ENCODE results near the gene LHX3.
"Not testable (repeated sequence)": the region's sequence is repeated elsewhere in the genome, so short reads cannot be mapped to it uniquely, and the experiment has no call there.

The LHX3 gene

DNA sequence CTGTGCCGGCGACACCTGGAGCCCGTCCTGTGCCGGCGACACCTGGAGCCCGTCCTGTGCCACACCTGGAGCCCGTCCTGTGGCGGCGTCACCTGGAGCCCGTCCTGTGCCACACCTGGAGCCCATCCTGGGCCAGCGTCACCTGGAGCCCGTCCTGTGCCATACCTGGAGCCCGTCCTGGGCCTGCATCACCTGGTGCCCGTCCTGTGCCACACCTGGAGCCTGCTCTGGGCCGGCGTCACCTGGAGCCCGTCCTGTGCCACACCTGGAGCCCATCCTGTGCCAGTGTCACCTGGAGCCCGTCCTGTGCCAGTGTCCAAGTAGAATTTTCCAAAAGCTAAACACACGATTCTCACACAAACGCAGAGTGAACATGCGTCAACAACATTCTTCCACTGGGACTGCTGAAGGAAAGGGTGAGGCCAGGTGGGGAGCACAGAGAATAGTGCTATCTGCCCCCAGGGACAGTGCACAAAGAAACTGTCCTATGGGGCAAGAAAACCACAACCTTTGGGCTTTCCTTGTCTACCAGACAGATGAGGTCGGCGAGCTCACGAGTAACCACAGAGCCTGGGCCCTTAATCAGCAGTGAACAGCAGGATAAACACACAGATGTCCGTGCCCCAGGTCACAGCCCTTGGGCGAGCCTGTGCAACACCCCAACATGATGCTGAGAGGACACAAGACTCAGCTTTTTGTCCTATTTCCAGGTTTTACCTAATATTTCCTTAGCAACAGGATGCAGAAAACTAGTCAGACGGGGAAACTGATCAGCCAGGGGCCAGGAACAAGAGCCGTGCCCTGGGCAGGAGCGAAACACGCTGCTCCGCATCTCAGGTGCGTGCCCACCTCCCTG lies 32.8 kb upstream of the LHX3 start:
- DNase-seq (ENCODE audit: extremely low spot score): no peak
- ChIA-PET CTCF (interaction anchor here (6.6 kb wide), 1 partner anchor 10 kb away, joined by 36 read pairs; no protein-coding TSS in a partner anchor), POLR2A (no interaction called here)
- TF ChIP-seq, protein P1, sequence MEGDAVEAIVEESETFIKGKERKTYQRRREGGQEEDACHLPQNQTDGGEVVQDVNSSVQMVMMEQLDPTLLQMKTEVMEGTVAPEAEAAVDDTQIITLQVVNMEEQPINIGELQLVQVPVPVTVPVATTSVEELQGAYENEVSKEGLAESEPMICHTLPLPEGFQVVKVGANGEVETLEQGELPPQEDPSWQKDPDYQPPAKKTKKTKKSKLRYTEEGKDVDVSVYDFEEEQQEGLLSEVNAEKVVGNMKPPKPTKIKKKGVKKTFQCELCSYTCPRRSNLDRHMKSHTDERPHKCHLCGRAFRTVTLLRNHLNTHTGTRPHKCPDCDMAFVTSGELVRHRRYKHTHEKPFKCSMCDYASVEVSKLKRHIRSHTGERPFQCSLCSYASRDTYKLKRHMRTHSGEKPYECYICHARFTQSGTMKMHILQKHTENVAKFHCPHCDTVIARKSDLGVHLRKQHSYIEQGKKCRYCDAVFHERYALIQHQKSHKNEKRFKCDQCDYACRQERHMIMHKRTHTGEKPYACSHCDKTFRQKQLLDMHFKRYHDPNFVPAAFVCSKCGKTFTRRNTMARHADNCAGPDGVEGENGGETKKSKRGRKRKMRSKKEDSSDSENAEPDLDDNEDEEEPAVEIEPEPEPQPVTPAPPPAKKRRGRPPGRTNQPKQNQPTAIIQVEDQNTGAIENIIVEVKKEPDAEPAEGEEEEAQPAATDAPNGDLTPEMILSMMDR (IDR thresholded peaks at IDR 0.05; ENCODE audit: control extremely low read depth, extremely low read depth, low read depth, missing control alignments): no peak

DNA sequence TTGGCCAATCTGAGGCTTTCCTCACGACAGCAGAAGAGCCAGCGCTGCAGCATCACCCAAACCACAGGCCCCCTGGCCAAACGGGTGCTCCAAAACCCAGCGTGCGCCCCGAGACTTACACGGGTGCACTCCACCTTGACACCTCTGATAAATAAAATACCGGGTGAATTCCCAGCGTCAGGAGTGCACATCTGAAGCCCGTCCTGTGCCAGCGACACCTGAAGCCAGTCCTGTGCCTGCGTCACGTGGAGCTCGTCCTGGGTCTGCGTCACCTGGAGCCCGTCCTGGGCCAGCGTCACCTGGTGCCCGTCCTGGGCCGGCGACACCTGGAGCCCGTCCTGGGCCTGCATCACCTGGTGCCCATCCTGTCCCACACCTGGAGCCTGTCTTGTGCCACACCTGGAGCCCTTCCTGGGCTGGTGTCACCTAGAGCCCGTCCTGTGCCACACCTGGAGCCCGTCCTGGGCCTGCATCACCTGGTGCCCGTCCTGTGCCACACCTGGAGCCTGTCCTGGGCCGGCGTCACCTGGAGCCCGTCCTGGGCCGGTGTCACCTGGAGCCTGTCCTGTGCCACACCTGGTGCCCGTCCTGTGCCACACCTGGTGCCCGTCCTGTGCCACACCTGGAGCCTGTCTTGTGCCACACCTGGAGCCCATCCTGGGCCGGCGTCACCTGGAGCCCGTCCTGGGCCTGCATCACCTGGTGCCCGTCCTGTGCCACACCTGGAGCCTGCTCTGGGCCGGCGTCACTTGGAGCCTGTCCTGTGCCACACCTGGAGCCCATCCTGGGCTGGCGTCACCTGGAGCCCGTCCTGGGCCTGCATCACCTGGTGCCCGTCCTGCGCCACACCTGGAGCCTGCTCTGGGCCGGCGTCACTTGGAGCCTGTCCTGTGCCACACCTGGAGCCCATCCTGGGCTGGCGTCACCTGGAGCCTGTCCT lies 31.8 kb upstream of the LHX3 start:
- POLR2A ChIA-PET; DNase-seq (ENCODE audit: extremely low spot score): not testable (repeated sequence)
- CTCF ChIA-PET: interaction anchor here (1.3 to 6.6 kb wide), 2 partner anchors 9 to 12 kb away, joined by 7 to 36 read pairs; no protein-coding TSS in a partner anchor

- DNase-seq (ENCODE audit: extremely low spot score): no peak
- ChIA-PET POLR2A (no interaction called here), CTCF (interaction anchor here (1.1 to 1.3 kb wide), 2 partner anchors 11 to 21 kb away, joined by 3 to 7 read pairs; no protein-coding TSS in a partner anchor)
- TF ChIP-seq, protein P1 (IDR thresholded peaks at IDR 0.05; ENCODE audit: control extremely low read depth, extremely low read depth, low read depth, missing control alignments): no peak
Measured at GRCh38 chr9:136235709-136236455, 31.0 kb upstream of the LHX3 start.

DNA sequence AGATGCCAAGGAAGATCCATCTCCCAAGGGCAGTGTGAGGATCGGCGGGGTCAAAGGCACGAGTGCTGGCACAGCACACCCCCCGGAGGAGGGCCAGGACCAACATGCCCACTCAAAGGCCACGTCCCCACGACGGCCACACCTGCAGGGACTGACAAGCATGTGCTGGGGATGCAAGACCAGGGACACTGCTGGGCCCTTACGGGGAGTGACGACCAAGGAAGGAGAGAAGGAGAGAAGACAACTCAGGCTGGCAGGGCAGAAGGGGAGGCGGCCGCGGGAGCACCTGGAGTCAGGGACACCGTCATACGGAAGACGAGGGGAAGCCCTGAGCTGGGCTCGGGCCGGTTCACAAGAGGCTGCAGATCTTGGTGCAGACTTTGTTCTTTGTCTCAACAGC lies 30.2 kb upstream of the LHX3 start:
- ChIA-PET POLR2A (no interaction called here), CTCF (interaction anchor here (1.1 to 1.3 kb wide), 2 partner anchors 10 to 20 kb away, joined by 3 to 7 read pairs; no protein-coding TSS in a partner anchor)
- TF ChIP-seq, protein P1 (IDR thresholded peaks at IDR 0.05; ENCODE audit: control extremely low read depth, extremely low read depth, low read depth, missing control alignments): no peak
- DNase-seq (ENCODE audit: extremely low spot score): no peak

DNA sequence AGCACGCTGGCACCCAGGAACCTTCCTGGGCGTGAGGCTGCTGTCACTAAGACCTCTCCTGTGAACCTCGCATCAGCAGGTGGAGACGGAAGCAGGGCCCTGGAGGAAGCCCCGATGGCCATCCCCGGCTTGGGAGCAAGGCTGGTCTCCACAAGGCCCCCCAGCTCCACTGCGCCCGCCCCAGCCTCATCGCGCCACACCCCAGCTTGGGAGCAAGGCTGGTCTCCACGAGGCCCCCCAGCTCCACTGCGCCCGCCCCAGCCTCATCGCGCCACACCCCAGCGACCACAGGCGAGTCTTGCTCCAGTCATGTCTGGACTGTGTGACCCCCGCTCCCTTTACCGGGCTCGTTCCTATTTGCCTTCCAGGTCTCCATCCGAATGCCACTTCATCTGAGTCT lies 29.7 kb upstream of the LHX3 start:
- no peak for DNase-seq (ENCODE audit: extremely low spot score)
- TF ChIP-seq, protein P1 (IDR thresholded peaks at IDR 0.05; ENCODE audit: control extremely low read depth, extremely low read depth, low read depth, missing control alignments): no peak
- ChIA-PET CTCF (no interaction called here), POLR2A (interaction anchor here (0.7 kb wide), 1 partner anchor 1092 kb away, joined by 3 read pairs; no protein-coding TSS in a partner anchor)

DNA sequence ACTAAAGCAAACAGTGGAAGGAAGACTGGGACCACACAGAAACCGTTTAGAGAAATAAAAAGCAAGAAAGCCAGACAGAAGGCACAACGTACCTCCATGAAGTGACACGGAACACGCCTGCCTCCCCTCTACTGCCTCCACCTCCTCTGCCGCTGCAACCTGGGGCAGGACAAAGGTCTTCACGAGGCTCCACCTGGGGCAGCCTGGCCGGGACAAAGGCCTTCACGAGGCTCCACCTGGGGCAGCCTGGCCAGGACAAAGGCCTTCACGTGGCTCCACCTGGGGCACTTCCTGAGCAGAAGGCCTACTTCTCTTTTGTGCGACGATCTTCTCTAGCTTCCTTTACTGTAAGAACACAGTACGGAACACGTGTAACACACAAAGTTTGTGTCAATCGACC lies 28.9 kb upstream of the LHX3 start:
- POLR2A ChIA-PET: interaction anchor here (0.7 kb wide), 1 partner anchor 1093 kb away, joined by 3 read pairs; no protein-coding TSS in a partner anchor
- CTCF ChIA-PET: no interaction called here
- DNase-seq (ENCODE audit: extremely low spot score): no peak
- TF ChIP-seq, protein P1 (IDR thresholded peaks at IDR 0.05; ENCODE audit: control extremely low read depth, extremely low read depth, low read depth, missing control alignments): no peak

All from GM10248 (cell line).